DMS 273 (cell line): Measurements from ENCODE around the gene TP53BP2.
"Not testable (repeated sequence)": the region's sequence is repeated elsewhere in the genome, so short reads cannot be mapped to it uniquely, and the experiment has no call there.

Source experiments
- DNase-seq: peaks from one replicate; lab custom pipeline; 2025; ENCODE audit not compliant: unreplicated experiment; lab: John Stamatoyannopoulos, UW

Gene TP53BP2

GRCh38 chr1:223748405-223748772 lies 97.4 kb downstream of the TP53BP2 start:
- DNase-seq = peak; percentile 39

- peak; percentile 68 for DNase-seq
Observed at GRCh38 chr1:223747838-223748335, 97.9 kb downstream of the TP53BP2 start.

GRCh38 chr1:223745731-223746130 lies 100.0 kb downstream of the TP53BP2 start:
- no peak for DNase-seq

DNA sequence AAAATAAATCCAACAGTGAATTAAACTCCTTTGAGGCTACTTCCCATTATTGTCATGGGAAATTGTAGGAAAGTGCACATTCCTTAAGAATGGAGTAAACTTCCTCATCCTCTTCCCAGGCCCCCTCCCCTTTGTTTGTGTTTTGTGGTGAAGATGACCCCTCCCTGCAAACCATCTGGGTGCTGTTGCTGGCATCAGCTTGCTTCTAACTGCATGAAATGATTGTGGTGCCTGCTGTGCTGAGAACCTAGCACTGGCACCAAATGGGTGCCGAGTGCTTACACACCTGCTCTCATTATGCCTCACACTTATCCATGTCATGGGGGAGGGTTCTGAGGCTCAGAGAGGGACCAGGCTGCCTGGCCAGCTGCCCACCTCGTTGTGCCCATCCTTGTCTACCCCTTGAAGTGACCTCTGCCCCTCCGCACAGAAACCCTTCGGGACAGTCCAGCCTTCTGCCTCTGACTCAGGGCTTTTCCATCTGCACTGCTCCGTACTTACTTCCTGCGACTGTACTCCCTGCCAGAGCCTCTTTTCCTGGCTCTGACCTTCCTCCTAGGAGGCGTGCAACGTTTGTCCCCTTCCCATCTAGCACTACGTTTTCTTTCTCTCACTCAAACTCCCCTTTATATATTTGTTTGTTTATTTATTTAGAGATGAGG lies 102.8 kb downstream of the TP53BP2 start:
- no peak for DNase-seq

- no peak for DNase-seq
Observed at GRCh38 chr1:223741861-223742260, 103.9 kb downstream of the TP53BP2 start.

GRCh38 chr1:223740038-223740736 lies 105.6 kb downstream of the TP53BP2 start:
- not testable (repeated sequence) for DNase-seq

DNA sequence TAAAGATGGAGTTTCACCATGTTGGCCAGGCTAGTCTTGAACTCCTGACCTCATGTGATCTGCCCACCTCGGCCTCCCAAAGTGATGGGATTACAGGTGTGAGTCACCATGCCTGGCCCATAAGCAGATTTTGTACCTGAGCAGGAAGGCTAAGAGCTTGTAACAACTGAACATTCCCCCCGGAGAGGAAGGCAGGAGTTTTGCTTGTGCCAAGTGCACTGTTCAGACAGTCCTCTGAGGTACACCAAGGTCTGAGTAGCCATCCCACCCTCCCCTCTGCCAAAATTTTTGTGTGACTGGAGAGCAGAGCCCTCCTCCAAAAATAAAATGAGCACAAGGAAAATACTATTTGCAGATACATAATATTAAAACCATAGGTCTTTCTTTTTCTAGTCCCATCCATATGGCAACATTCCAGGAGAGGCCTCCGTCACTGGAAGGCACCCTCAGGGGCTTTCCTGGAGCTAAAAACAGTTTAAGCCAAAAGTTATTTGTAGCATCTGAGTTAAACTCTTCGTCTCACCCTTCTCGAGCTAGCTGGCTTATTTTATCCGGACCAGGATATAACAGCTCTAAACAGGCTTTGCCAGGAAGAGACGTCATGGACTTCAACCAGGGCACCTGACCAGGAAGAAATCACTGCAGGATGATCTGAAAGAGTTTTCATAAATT lies 106.2 kb downstream of the TP53BP2 start:
- no peak for DNase-seq

DNA sequence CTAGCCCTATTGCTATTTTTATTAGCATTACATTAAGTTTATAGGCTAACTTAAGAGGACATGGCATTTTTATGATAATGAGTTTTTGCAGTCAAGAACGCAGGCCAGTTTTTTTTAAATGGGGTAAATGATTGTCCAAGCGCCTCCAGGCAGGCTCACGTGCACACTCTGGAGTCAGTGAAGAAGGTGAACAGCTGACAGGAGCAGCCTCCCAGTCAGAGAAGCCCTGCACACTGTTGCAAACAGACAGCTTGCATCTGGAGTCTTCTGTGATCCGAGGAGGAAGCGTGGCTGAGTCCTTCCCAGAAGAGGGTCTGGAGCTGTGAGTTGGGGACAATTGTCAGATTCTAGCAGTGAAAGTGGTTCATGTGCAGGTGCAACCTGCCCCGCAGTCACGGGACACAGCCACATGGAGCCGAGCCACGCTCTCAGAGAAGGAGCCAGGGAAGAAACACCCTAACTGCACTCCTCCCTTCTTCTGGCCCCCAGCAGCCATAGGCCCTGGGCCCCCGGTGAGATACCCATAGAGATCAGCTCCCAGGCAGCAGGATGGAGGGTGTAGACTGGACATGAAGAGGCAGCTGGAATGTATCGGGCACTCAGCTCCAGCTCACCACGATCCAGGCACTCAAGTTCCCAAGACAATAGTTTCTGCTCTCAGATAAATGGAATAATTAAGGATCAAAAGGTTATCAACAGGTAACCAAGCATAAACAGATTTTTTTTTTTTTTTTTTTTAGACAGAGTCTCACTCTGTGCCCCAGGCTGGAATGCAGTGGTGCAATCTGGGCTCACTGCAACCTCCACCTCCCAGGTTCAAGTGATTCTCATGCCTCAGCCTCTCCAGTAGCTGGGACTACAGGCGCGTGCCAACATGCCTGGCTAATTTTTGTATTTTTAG lies 107.0 kb downstream of the TP53BP2 start:
- DNase-seq = no peak

- no peak for DNase-seq
Observed at GRCh38 chr1:223737342-223737741, 108.4 kb downstream of the TP53BP2 start.

GRCh38 chr1:223736638-223737037 lies 109.1 kb downstream of the TP53BP2 start:
- not testable (repeated sequence) for DNase-seq

DNA sequence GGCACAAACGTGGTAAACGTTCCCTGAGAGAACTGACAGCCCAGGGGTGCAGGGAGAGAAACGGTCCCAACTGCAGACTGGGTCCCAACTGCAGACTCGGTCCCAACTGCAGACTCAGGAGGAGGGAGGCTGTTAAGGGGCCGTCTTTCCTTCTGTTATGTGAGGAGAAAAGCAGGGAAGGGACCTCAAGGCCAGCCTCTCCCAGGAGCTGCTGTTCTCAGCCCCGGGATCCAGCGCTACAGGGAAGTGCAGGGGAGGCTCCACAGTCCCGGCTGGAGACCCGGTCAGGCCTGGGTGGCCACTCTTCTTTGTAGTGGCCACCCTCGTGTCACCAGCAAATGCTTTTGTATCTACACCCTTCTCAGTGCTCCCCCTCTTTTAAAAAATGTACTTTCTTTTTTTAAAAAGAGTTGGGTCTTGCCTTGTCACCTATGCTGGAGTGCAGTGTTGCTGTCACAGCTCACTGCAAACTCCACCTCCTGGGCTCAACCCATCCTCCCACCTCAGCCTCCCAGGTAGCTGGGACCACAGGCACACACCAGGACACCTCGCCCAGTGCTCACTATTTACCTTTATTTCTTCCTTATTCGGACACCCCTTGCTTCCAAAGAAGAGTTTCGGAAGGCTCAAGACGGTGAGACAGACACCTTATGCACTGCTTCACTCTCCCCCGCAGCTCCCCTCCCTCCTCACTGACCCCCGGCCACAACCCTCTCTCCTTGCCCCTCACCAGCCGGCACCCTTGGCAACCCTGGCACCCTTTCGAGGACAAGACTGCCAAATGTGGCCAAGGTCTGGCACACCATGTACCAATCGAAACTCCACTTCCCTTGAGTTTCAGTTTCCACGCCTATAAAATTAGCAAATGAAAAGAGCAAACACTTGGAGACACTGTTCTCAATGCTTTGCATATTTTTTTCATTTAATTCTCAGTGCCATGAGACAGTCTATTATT lies 111.6 kb downstream of the TP53BP2 start:
- DNase-seq = no peak

DNA sequence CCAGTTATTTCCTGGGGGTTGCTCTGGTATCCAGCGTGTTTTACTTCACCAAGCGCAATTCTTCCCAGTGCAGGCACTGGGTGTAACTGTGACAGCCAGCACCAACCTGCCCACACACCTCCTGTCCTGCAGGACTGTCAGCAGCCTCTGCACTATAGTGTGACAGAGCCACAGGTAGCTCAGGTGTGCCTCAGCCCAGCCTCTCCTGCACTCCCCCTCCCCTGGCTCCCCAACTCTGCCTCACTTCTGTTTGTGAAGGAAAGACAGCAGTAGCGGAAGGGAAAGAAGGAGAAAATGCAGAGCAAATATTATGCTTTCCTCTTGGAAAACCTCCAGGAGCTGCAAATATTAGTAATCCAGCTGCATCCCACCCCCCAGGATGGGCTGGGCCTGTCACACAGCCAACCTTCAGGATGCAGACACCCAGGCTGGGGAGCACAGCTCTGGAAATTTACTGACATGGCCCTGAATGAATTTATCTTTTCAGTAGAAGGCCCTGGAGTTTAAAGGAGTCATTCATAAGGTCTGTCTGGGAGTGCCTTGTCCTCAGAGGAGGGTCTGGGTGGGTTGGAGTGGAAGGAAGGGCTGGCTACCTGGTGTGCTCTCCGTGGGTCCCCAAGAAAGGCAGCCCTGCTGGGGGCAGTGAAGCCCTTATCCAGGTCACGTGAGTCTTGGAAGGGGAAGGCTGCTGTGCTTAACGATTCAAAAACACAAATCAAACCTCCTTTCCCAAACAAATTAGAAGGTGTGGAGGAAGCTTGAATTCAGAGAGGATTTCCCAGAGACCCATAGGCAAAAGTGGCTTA lies 112.6 kb downstream of the TP53BP2 start:
- DNase-seq = no peak

GRCh38 chr1:223731133-223731770 lies 114.5 kb downstream of the TP53BP2 start:
- DNase-seq = peak; percentile 32

DNA sequence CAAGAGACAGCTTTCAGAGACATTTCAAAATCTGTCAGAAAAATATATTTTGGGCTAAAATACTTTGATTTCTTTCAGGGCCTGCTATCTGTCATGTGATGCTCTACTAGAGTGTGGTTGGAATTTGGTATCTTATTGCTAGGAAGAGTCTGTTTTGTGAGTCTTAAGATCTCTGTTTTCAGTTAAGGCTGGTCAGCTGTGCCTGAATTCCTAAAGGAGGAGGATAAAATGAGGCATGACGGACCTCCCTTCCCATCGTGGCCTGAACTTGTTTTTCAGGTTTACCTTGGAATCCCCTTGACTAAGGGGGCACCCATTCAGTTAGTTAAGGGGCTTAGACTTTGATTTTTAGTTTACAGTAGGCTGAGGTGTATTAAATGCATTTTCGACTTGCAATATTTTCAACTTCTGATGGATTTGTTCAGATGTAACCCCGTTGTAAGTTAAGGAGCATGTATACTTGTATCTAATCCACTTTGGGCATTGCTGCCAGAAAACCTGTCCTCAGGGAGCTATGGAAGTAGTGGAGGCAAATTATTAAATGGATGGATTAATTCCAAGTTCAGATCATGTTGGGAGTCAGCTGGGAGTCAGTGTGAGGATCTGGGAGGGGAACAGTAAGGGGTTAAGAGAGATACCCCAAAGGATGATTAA lies 115.1 kb downstream of the TP53BP2 start:
- DNase-seq = no peak

GRCh38 chr1:223729906-223730305 lies 115.8 kb downstream of the TP53BP2 start:
- no peak for DNase-seq
